Peyer's patch (tissue), 4 donors: ENCODE results near the gene PGPEP1. TPM values are rescaled to one million over a fixed set of nuclear protein-coding genes. Genes with fewer than 3 reads are reported as not detected.
"Not testable (repeated sequence)": the region's sequence is repeated elsewhere in the genome, so short reads cannot be mapped to it uniquely, and the experiment has no call there.

ENCODE experiments used
- DNase-seq, 3 donors: peaks; one replicate each; pipeline ENCODE4 v3.0.0-alpha.2; 2017 to 2019
- H3K27ac ChIP-seq, 4 donors: fragments of 200-600 bp; sonication (generic); one replicate each; pipeline ENCODE4 v1.5.1; 2016 to 2019
- H3K27me3 ChIP-seq, 2 donors: fragments of 200-600 bp; sonication (generic); one replicate each; pipeline ENCODE4 v1.5.1; 2019
- H3K36me3 ChIP-seq, 3 donors: fragments of 200-600 bp; sonication (generic); one replicate each; pipeline ENCODE4 v1.5.1; 2016 to 2019
- H3K4me1 ChIP-seq, 4 donors: fragments of 200-600 bp; sonication (generic); one replicate each; pipeline ENCODE4 v1.5.1; 2016 to 2019
- H3K4me3 ChIP-seq, 4 donors: fragments of 200-600 bp; sonication (generic); 1 replicate in 3 of 4; 2 replicates in 1 of 4; pipeline ENCODE4 v1.5.1; 2016 to 2019; ENCODE audit warnings: mild to moderate bottlenecking in 1 of 4
- H3K9me3 ChIP-seq, 4 donors: fragments of 200-600 bp; sonication (generic); one replicate each; pipeline ENCODE4 v1.5.1; 2016 to 2019; ENCODE audit warnings: mild to moderate bottlenecking in 1 of 4
- POLR2A ChIP-seq, 2 donors: fragments of 450-650 bp; IDR thresholded peaks; one replicate each; pipeline ENCODE4 v1.5.1; 2017; ENCODE audit warnings: antibody characterized with exemption in 2 of 2, mild to moderate bottlenecking in 2 of 2, moderate library complexity in 2 of 2
- total RNA-seq, 4 donors: library from RNA; depleted of rRNA; stranded (reverse); fragments of >200 nt; gene quantifications; one replicate each; pipeline ENCODE4 v1.1.0, GENCODE V29; 2016
- TF ChIP-seq, protein P1 (sequence below), 6 experiments: fragments of 450-650 bp in 4 of 6; fragments of 200-600 bp in 2 of 6; sonication (generic) in 1 of 6; IDR thresholded peaks; one replicate each; pipeline ENCODE4 v1.5.1; 2017 to 2019; ENCODE audit warnings: antibody characterized with exemption in 6 of 6, mild to moderate bottlenecking in 3 of 6, moderate library complexity in 1 of 6

Gene PGPEP1
- total RNA-seq, 4 donors from 2014 or later = 45.4 to 138 (median 89.2) TPM

GRCh38 chr19:18345296-18345695 lies 4.9 kb downstream of the PGPEP1 start:
- TF ChIP-seq, protein P1, sequence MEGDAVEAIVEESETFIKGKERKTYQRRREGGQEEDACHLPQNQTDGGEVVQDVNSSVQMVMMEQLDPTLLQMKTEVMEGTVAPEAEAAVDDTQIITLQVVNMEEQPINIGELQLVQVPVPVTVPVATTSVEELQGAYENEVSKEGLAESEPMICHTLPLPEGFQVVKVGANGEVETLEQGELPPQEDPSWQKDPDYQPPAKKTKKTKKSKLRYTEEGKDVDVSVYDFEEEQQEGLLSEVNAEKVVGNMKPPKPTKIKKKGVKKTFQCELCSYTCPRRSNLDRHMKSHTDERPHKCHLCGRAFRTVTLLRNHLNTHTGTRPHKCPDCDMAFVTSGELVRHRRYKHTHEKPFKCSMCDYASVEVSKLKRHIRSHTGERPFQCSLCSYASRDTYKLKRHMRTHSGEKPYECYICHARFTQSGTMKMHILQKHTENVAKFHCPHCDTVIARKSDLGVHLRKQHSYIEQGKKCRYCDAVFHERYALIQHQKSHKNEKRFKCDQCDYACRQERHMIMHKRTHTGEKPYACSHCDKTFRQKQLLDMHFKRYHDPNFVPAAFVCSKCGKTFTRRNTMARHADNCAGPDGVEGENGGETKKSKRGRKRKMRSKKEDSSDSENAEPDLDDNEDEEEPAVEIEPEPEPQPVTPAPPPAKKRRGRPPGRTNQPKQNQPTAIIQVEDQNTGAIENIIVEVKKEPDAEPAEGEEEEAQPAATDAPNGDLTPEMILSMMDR (IDR thresholded peaks at IDR 0.05) = no peak
- no peak for TF ChIP-seq POLR2A (IDR thresholded peaks at IDR 0.05)
- no peaks in the 10 kb centered on the region for H3K27me3 ChIP-seq
- H3K9me3 ChIP-seq = no peaks in the 10 kb centered on the region
- DNase-seq = no peak
- peaks cover 0 to 16% (median 0%) of the 10 kb centered on the region in 3 donors for H3K36me3 ChIP-seq
- peaks cover 0 to 6% (median 0%) of the 10 kb centered on the region in 4 donors for H3K4me1 ChIP-seq
- H3K27ac ChIP-seq = no peak overlapping the region
- no peak overlapping the region for H3K4me3 ChIP-seq

DNA sequence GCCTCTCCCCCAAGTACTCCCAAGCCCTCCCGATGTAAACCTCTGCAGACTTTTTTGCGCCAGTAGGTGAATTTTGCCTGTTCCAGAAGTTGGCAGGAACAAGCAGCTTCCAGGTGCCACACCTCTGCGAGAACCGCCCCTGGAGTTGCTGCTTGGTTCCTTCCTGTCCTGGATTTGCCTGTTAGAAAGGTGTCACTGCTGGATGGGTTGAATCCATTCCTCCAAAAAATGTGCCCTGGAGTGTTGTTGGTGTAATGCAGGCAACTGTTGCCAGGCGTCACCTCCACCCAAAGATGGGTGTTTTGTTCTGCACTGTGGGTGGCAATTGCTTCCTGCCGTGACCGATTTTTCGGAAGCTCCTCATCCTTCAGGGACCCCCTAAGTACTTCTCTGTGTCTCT lies 5.7 kb downstream of the PGPEP1 start:
- Histone ChIP-seq H3K27ac (no peak overlapping the region), H3K36me3 (peaks cover 0 to 24% (median 0%) of the 10 kb centered on the region in 3 donors), H3K27me3 (no peaks in the 10 kb centered on the region), H3K4me1 (peaks cover 0 to 6% (median 0%) of the 10 kb centered on the region in 4 donors), H3K4me3 (no peak overlapping the region), H3K9me3 (no peaks in the 10 kb centered on the region)
- DNase-seq = no peak
- TF ChIP-seq, protein P1 (IDR thresholded peaks at IDR 0.05) = peak in 1 of 6 experiments; percentile 22
- TF ChIP-seq POLR2A (IDR thresholded peaks at IDR 0.05) = no peak

DNA sequence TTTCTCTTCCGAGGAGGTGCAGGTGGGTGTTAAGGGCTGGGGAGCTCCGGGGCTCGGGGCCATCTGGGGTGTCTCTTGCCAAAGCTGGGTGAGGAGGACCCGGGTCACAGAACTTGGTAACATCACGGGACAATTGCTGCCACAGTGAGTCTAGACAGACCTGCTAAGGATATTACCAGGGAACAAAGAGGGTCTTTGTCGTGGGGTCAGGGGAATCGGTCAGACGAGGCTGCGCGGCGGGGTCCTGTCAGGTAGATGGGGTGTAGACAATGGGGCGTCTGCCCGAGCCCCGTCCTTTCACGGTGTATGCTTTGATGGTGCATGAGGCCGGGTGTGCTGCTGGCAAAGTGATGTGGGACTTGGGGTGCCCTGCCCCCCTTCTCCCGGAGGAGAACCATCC lies 7.8 kb downstream of the PGPEP1 start:
- Histone ChIP-seq H3K27me3 (no peaks in the 10 kb centered on the region), H3K27ac (no peak overlapping the region), H3K4me1 (peaks cover 0 to 6% (median 0%) of the 10 kb centered on the region in 4 donors), H3K4me3 (no peak overlapping the region), H3K36me3 (peaks cover 0 to 24% (median 0%) of the 10 kb centered on the region in 3 donors), H3K9me3 (no peaks in the 10 kb centered on the region)
- DNase-seq = no peak
- TF ChIP-seq, protein P1 (IDR thresholded peaks at IDR 0.05) = no peak
- TF ChIP-seq POLR2A (IDR thresholded peaks at IDR 0.05) = no peak

DNA sequence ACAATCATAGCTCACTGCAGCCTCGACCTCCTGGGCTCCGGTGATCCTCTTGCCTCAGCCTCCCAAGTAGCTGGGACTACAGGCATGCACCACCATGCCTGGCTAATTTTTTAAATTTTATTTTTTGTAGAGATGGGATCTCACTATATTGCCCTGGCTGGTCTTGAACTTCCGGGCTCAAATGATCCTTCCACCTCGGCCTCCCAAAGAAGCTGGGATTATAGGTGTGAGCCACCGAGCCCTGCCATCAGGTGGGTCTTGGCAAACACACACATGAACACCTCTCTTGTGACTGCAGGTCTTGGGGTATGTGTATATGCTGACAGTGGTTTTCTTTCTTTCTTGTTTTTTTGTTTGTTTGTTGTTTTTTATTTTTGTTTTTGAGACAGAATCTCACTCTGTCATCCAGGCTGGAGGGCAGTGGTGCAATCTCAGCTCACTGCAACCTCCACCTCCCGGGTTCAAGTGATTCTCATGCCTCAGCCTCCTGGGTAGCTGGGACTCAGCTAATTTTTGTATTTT lies 8.5 kb downstream of the PGPEP1 start:
- H3K4me1 ChIP-seq, H3K27me3 ChIP-seq, DNase-seq, H3K4me3 ChIP-seq, H3K9me3 ChIP-seq, H3K27ac ChIP-seq: not testable (repeated sequence)
- H3K36me3 ChIP-seq = peaks cover 0 to 22% (median 0%) of the 10 kb centered on the region in 3 donors

DNA sequence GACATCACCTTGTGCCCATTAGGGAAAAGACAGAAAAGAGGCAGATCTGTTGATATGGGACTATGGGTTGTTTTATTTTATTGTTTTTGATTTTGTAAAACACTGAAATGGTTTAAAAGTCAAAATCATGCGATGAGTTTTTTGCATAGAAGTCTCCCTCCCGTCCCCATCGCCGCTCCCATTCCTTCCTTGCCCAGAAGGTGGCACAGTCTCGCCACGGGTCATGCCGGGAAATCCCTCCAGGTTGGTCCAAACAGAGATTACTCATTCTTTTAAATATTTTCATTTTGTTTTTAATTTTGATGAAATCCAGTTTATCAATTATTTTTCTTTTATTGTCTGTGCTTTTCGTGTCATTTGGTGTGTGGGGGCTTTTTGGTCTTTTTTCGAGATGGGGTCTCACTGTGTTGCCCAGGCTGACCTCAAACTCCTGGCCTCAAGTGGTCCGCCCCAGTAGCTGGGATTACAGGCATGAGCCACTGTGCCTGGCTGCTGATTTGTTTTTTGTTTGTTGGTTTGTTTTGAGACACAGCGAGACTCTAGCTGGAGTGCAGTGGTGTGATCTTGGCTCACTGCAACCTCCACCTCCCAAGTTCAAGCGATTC lies 9.2 kb downstream of the PGPEP1 start:
- no peaks in the 10 kb centered on the region for H3K4me1 ChIP-seq
- TF ChIP-seq, protein P1 (IDR thresholded peaks at IDR 0.05) = peak; percentile 22 to 76 (median 66)
- no peak for TF ChIP-seq POLR2A (IDR thresholded peaks at IDR 0.05)
- H3K36me3 ChIP-seq = peaks cover 0 to 22% (median 0%) of the 10 kb centered on the region in 3 donors
- H3K9me3 ChIP-seq = no peaks in the 10 kb centered on the region
- peak; percentile 44 to 77 (median 66) for DNase-seq
- H3K27me3 ChIP-seq = no peaks in the 10 kb centered on the region
- no peak overlapping the region for H3K4me3 ChIP-seq
- H3K27ac ChIP-seq = no peak overlapping the region

DNA sequence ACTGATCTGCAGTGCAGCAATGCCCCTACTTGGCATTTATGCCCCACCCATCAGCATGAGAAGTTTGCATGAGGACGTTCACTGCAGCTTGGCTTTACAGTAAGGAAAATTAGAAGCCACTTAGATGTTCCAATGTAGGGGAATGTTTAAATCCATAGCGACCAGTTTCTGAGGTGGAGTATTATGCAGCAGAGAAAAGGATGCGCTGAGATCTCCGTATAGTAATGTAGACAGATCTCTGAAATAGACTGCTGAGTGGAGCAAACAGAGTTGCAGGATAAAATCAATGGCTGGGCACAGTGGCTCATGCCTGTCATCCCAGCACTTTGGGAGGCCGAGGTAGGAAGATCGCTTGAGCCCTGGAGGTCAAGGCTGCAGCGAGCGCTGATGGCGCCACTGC lies 10.1 kb downstream of the PGPEP1 start:
- Histone ChIP-seq H3K27me3 (no peaks in the 10 kb centered on the region), H3K9me3 (no peaks in the 10 kb centered on the region), H3K27ac (no peak overlapping the region), H3K4me3 (no peak overlapping the region), H3K36me3 (peaks cover 0 to 26% (median 0%) of the 10 kb centered on the region in 3 donors), H3K4me1 (no peaks in the 10 kb centered on the region)
- no peak for TF ChIP-seq POLR2A (IDR thresholded peaks at IDR 0.05)
- TF ChIP-seq, protein P1 (IDR thresholded peaks at IDR 0.05) = no peak
- no peak for DNase-seq
